Heart right ventricle (tissue), 16 donors: Measurements from ENCODE around the gene KCNN2. TPM values are rescaled to one million over a fixed set of nuclear protein-coding genes. Genes with fewer than 3 reads are reported as not detected.

ENCODE experiments used
- ATAC-seq, 8 donors: fragments of 200-7000 bp; cut with Tn5 transposase; one replicate each; pipeline ENCODE4 v1.9.1; 2020; ENCODE audit warnings: mild to moderate bottlenecking in 8 of 8, moderate library complexity in 8 of 8, moderate number of reproducible peaks in 1 of 8
- DNase-seq, 2 donors: peaks; one replicate each; pipeline ENCODE4 v3.0.0-alpha.2; 2020
- H3K27ac ChIP-seq, 10 donors: fragments of 200-600 bp; sonication (generic) in 2 of 10; one replicate each; pipeline versions ENCODE4 v1.5.0 to v1.8.0; 2020 to 2022; ENCODE audit warnings: mild to moderate bottlenecking in 3 of 10
- H3K27me3 ChIP-seq, 7 donors: fragments of 200-600 bp; one replicate each; pipeline ENCODE4 v1.8.0; 2021 to 2022; ENCODE audit warnings: mild to moderate bottlenecking in 2 of 7
- H3K36me3 ChIP-seq, 9 donors: fragments of 200-600 bp; sonication (generic) in 1 of 9; one replicate each; pipeline versions ENCODE4 v1.5.0 to v1.8.0; 2020 to 2022; ENCODE audit warnings: mild to moderate bottlenecking in 2 of 9
- H3K4me1 ChIP-seq, 9 donors: fragments of 200-600 bp; sonication (generic) in 1 of 9; one replicate each; pipeline versions ENCODE4 v1.5.0 to v1.8.0; 2020 to 2022; ENCODE audit warnings: mild to moderate bottlenecking in 4 of 9
- H3K4me3 ChIP-seq, 10 donors: fragments of 200-600 bp; sonication (generic) in 2 of 10; one replicate each; pipeline versions ENCODE4 v1.5.0 to v1.8.0; 2020 to 2022; ENCODE audit warnings: mild to moderate bottlenecking in 7 of 10, moderate library complexity in 2 of 10
- H3K9me3 ChIP-seq, 11 donors: fragments of 200-600 bp in 10 of 11; sonication (generic) in 2 of 11; one replicate each; pipeline versions ENCODE4 v1.5.0 to v1.8.0; 2013 to 2022; ENCODE audit warnings: mild to moderate bottlenecking in 2 of 11, control low read depth in 1 of 11, moderate library complexity in 1 of 11
- CTCF ChIP-seq, 9 donors: fragments of 200-600 bp; sonication (generic) in 2 of 9; IDR thresholded peaks; one replicate each; pipeline versions ENCODE4 v1.5.0 to v1.8.0; 2021 to 2022; ENCODE audit warnings: antibody characterized with exemption in 9 of 9, mild to moderate bottlenecking in 5 of 9, moderate library complexity in 1 of 9
- WGBS, 2 donors: extraction: QIAGEN DNeasy Blood & Tissue Kit; methylation state at CpG; one replicate each; pipeline ENCODE4 v1.1.7; 2013; ENCODE audit warnings: inconsistent platforms in 1 of 2; 5-methylcytosine and 5-hydroxymethylcytosine counted together
- intact Hi-C, 10 donors: fragments of 100-400 bp; cut with DNase I; formaldehyde crosslinking; loops; one replicate each; pipeline versions ENCODE4 v1.11.1 to v1.14.2; 2022
- polyA plus RNA-seq, 2 donors: library from polyadenylated mRNA; stranded (reverse); fragments of 200-250 nt; gene quantifications; one replicate each; pipeline ENCODE4 v1.2.3, GENCODE V29; 2013
- total RNA-seq, 10 donors: library from RNA; stranded (reverse); fragmentation: NEBNext Ultra II Directional in 3 of 10; extraction: Animal tissue kit (Norgen Biotek cat#: 25700) in 3 of 10; gene quantifications; one replicate each; pipeline versions ENCODE4 v1.2.1 to v1.2.4, GENCODE V29; 2021 to 2023
- donor health status: Arrhythmogenic right ventricular cardiomyopathy.
- donor health status: ischemic (EF 13 %, LVEDD 7.1; RV severe dilation, severe dysfunction).
- donor health status: healthy with polysubstance abuse.
- donor health status: DM: no; HTN: yes; CAD: no.
- donor health status: DM: no; HTN: no; CAD: no.
- donor health status: ischemic (EF 25% LVEDD 6.9; RV normal size, moderate dysfunction).
- donor health status: ischemic (EF 25% LVEDD 5.7; RV mildly dilated, moderate dysfunction).
- donor health status: healthy.
- donor health status: DM: yes; HTN: yes; CAD: no.
- donor health status: Ischemic cardiomyopathy.
- donor health status: ischemic (EF 35%, LVEDD 5.7; RV mildly dilated, moderate dysfunction).
- donor health status: nonischemic (EF 11% LVEDD 7.7; RV severe dilation, severe dysfunction).
- donor health status: DM: yes; HTN: yes; CAD: no.
- donor health status: PGD.
- donor health status: ischemic (EF 29% LVEDD 5.4; RV normal size, mild dysfunction).
- donor health status: nonischemic (EF 23%, LVEDD 6.1; RV moderate dilation, normal function).

The KCNN2 gene
- total and polyA plus RNA-seq, 12 donors: 1.0 to 10.7 (median 7.6) TPM

GRCh38 chr5:114363837-114364236 lies 2.0 kb downstream of the KCNN2 start:
- WGBS, 2 donors: 15 to 17% methylated on average over 10 of the region's 10 CpGs
- Histone ChIP-seq H3K4me3 (peak overlapping the region in 9 of 10 donors; percentile 60 to 94 (median 77)), H3K4me1 (peaks cover 7 to 35% (median 21%) of the 10 kb centered on the region in 9 donors), H3K9me3 (no peaks in the 10 kb centered on the region), H3K27ac (no peak overlapping the region), H3K27me3 (peaks cover 0 to 67% (median 27%) of the 10 kb centered on the region in 7 donors), H3K36me3 (no peaks in the 10 kb centered on the region)
- DNase-seq: no peak
- intact Hi-C loops: loop anchor here in 5 of 10 donors (5.0 to 10.0 kb wide), 4 partner anchors 81 to 259 kb away; no protein-coding TSS in a partner anchor
- ATAC-seq: no peak
- TF ChIP-seq CTCF (IDR thresholded peaks at IDR 0.05): no peak

- no peak for TF ChIP-seq CTCF (IDR thresholded peaks at IDR 0.05)
- Histone ChIP-seq H3K36me3 (no peaks in the 10 kb centered on the region), H3K27ac (no peak overlapping the region), H3K27me3 (peaks cover 0 to 35% (median 14%) of the 10 kb centered on the region in 7 donors), H3K4me3 (no peak overlapping the region), H3K4me1 (peaks cover 3 to 34% (median 18%) of the 10 kb centered on the region in 9 donors), H3K9me3 (no peaks in the 10 kb centered on the region)
- ATAC-seq (no peak), DNase-seq (no peak)
- WGBS, 2 donors: 72 to 78% methylated on average over 2 of the region's 2 CpGs
- intact Hi-C loops: loop anchor here in 2 of 10 donors (10.0 kb wide), 2 partner anchors 78 to 262 kb away; no protein-coding TSS in a partner anchor
Measured at GRCh38 chr5:114367029-114367428, 5.2 kb downstream of the KCNN2 start.

GRCh38 chr5:114369680-114370417 lies 8.0 kb downstream of the KCNN2 start:
- ATAC-seq: peak in 2 of 8 donors; percentile 47 to 57
- peaks cover 0 to 22% (median 0%) of the 10 kb centered on the region in 9 donors for H3K4me1 ChIP-seq
- no peaks in the 10 kb centered on the region for H3K9me3 ChIP-seq
- intact Hi-C loops: loop anchor here in 2 of 10 donors (10.0 kb wide), 2 partner anchors 75 to 265 kb away; no protein-coding TSS in a partner anchor
- 63% methylated on average over 7 of the region's 7 CpGs for WGBS, 2 donors
- no peak for TF ChIP-seq CTCF (IDR thresholded peaks at IDR 0.05)
- H3K27ac ChIP-seq: peak overlapping the region in 2 of 10 donors; percentile 52 to 56
- H3K4me3 ChIP-seq: no peak overlapping the region
- H3K27me3 ChIP-seq: peaks cover 0 to 8% (median 0%) of the 10 kb centered on the region in 7 donors
- no peaks in the 10 kb centered on the region for H3K36me3 ChIP-seq
- no peak for DNase-seq

- intact Hi-C loops: no loop called here
- Histone ChIP-seq H3K4me1 (peaks cover 0 to 5% (median 0%) of the 10 kb centered on the region in 9 donors), H3K27me3 (no peaks in the 10 kb centered on the region), H3K4me3 (no peak overlapping the region), H3K36me3 (no peaks in the 10 kb centered on the region), H3K9me3 (no peaks in the 10 kb centered on the region), H3K27ac (no peak overlapping the region)
- WGBS, 2 donors: 51 to 57% methylated on average over 7 of the region's 7 CpGs
- peak in 4 of 8 donors; percentile 19 to 57 (median 25) for ATAC-seq
- DNase-seq: no peak
- TF ChIP-seq CTCF (IDR thresholded peaks at IDR 0.05): no peak
Measured at GRCh38 chr5:114377050-114377844, 15.4 kb downstream of the KCNN2 start.
